Hematopoietic multipotent progenitor cell treated with erythropoietin and hydrocortisone succinate and interleukin-3 and kit ligand, for 8 days (in vitro differentiated cells): ENCODE measurements around the gene GLTPD2.

ENCODE experiments used
- DNase-seq: peaks from one replicate; pipeline ENCODE4 v3.0.0-alpha.2; 2015

GLTPD2 gene

DNA sequence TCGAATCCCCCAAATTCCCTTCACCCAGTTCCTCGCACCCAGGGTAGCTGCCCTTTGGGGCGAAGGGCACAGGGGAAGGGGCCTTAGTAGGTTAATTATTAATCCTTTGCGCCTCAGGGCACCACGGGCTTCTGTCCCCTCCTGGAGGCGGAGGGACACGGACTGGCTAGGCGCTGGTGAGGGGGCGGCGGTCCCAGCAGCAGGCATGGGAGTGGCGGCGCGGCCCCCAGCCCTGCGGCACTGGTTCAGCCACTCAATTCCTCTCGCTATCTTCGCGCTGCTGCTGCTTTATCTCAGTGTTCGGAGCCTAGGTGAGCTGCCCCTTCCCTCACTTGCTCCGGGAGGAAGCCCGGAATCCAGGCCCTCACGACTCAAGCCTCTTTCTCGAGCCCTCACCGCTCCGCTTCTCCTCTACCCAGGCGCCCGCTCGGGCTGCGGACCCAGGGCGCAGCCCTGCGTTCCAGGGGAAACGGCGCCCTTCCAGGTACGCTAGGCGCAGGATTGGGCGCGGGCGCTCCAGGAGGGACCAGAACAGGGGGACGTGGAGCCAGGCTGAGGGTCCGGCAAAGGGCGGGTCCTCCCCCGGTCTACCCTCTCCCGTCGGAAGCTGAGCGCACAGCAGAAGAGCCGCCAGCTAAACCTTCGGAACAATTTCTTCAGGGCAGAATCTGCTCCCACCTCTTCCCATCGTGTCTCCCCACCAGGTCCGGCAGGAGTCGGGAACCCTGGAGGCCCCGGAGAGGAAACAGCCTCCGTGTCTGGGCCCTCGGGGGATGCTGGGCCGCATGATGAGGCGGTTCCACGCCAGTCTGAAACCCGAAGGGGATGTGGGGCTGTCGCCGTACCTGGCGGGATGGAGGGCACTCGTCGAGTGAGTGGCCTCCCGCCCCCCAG lies at the start of gene GLTPD2:
Gene GLTPD2, plus strand, starts transcription at position 158 of the 894 bp plus-strand sequence. Its CDS starts 48 bp downstream, at position 206.
- DNase-seq, result no peak

GRCh38 chr17:4739122-4740024 lies 49.4 kb upstream of the GLTPD2 start, which contains the start of the genes CXCL16 and ZMYND15:
TSS of gene CXCL16 (minus strand) at chr17:4739928. CDS start at chr17:4739339, 589 bp downstream.
TSS of gene ZMYND15 (plus strand) at chr17:4739833. CDS start at chr17:4740549, 716 bp downstream.
- DNase-seq, result no peak

GRCh38 chr17:4740025-4740351 lies 48.8 kb upstream of the GLTPD2 start:
- DNase-seq, result no peak

DNA sequence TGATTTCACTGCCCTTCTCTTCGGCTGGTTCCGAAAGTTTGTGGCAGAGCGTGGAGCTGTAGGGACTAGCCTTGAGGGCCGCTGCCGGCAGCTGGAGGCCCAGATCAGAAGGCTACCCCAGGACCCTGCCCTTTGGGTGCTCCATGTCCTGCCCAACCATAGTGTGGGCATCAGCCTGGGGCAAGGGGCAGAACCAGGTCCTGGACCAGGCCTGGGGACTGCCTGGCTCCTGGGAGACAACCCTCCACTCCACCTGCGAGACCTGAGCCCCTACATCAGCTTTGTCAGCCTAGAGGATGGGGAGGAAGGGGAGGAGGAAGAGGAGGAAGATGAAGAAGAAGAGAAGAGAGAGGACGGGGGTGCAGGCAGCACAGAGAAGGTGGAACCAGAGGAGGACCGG lies 48.2 kb upstream of the GLTPD2 start:
- DNase-seq, result no peak

- no peak for DNase-seq
These were observed 47.2 kb upstream of the GLTPD2 start for GRCh38 chr17:4741544-4741943.

GRCh38 chr17:4742133-4742532 lies 46.6 kb upstream of the GLTPD2 start:
- no peak for DNase-seq

DNA sequence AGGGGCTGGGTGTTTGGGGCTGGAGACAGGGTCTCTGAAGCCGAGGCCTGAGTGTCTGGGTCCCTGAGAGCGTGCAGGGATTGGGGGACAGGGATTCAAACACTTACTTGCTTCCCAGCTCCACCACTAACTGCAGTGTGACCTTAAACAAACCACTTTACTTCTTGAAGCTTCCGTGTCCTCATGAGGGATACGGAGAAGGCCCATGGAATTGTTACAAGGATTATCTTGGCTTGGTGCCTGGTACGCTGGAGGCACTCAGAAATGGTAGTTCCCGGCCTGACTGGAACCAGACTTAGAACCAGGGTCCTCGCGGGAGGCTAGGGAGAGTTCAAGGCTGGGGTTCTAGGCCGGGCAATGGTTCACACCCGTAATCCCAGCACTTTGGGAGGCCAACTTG lies 46.1 kb upstream of the GLTPD2 start:
- no peak for DNase-seq

GRCh38 chr17:4743216-4743615 lies 45.5 kb upstream of the GLTPD2 start:
- no peak for DNase-seq

DNA sequence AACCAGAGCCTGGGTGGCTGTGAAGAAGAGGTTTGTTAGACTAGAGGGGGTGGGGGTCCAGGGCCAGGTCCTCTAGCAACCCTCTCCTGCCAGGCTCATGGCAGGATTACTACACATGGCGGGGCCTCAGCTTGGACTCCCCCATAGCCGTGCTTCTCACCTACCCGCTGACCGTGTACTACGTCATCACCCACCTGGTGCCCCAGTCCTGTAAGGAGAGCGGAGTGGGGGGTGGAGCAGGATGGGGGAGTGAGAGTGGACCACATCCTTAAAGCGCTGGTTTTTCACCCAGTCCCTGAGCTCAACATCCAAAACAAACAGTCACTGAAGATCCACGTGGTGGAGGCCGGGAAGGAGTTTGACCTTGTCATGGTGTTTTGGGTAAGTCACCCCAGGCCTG lies 44.9 kb upstream of the GLTPD2 start:
- no peak for DNase-seq

GRCh38 chr17:4744999-4745969 lies 43.5 kb upstream of the GLTPD2 start:
- DNase-seq, result no peak

GRCh38 chr17:4747847-4748246 lies 40.9 kb upstream of the GLTPD2 start:
- no peak for DNase-seq

DNA sequence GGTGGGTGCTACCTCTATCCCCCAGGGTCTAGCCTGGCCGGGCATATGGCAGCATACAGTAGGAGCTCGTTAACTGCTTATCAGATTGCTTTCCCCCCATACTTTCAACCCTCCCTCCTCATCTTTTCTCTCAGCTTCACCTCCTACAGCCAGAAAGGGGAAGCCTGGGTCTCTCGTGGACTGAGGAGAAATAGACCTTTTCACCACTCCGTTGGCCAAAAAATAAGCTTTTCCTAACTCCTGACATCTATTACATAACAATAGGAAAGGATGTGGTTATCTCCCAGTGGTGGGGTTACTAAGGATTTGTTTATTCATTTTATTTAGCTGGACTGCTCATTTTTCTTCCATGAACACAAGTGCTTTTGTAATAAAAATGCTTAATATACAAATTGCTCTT lies 40.1 kb upstream of the GLTPD2 start:
- no peak for DNase-seq

DNA sequence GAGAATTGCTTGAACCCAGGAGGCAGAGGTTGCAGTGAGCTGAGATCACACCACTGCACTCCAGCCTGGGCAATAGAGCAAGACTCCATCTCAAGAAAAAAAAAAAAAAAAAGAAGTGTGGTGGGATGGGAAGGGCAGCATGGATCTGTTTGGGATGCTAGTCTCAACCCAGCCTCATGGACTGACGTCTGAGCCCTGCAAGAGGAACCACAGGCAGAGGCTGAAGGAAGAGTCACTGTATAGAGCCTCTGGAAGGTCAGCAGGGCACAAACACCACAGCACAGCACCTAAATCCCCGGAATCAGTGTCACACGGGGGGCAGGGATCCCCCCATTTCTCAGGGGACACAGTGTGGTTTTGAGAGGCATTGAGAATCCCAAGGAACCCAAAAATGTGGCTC lies 38.2 kb upstream of the GLTPD2 start:
- no peak for DNase-seq

DNA sequence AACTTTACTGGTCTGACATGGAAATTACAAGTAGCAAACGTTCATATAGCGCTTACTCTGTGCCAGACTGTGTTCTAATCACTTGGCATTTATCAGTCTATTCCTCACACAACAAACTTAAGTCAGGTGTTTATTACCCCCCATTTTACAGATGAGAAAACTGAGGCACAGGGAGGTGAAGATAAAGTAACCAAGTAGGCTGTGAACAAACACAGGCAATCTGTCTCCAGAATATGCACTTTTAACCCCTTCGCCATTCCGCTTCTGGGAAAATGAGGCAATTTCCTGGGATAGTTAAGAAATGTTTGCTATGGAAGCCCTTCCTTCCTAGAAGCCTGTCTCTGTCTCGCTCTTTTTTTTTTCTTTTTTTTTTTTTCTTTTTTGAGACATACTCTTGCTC lies 36.8 kb upstream of the GLTPD2 start:
- no peak for DNase-seq

GRCh38 chr17:4753392-4753791 lies 35.4 kb upstream of the GLTPD2 start:
- DNase-seq, result no peak

DNA sequence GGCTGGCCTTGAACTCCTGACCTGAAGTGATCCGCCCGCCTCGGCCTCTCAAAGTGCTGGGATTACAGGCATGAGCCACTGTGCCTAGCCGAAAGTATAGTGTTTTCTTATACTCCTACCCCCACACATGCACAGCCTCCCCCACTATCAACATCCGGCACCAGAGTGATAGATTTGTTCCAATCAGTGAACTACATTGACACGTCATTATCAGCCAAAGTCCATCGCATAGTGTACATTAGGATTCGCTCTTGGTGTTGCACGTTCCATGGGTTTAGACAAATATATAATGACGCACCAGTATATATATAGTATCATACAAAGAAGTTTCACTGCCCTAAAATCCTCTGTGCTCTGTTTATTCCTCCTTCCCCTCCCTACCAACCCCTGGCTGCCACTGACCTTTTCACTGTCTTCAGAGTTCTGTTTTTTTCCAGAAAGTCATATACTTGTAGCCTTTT lies 29.0 kb upstream of the GLTPD2 start:
- DNase-seq, result no peak

DNA sequence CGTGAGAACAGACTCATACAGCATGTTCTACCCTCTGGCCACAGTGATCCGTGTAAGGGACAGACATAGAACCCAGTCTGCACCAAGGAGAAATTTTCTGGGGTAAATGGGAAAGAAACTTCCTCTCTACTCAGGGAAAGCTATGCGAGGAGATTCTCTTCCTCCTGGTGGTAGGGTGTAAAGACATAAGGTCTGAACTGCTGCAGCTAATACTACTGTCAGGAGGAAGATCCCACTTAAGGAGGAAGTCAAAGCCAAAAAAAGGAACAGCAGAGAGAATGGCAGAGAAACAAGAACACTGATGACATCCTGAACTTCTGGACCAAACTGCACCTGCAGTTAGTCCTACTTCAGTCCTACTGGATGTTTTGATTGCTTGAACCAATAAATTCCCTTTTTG lies 24.2 kb upstream of the GLTPD2 start:
- no peak for DNase-seq

DNA sequence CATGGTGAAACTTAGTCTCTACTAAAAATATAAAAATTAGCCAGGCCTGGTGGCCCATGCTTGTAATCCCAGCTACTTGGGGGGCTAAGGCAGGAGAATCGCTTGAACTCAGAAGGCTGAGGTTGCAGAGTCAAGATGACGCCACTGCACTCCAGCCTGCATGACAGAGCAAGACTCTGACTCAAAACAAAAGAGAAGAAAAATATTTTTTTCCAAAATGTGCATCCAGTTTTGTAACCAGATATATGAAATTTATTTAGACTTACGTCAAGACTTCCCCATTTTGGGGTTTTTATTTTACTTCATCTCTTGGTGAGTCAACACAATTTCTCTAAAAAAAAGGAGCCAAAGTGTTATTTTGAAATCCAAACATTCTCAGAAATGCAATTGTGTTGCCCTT lies 22.6 kb upstream of the GLTPD2 start:
- DNase-seq, result no peak

DNA sequence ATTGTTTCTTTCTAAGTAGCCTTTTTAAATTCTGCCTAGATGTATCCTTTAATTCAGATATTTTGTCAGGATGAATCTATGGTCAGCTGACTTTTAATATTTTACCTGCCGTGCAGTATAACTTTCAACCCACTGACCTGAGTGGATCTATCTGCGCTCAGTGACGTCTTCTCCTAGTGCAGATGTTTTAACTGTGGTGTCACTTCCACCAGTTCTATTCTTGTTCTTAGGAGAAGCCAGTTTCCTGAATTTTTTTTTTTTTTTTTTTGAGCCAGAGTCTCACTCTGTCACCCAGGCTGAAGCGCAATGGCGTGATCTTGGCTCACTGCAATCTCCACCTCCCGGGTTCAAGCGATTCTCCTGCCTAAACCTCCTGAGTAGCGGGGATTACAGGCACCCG lies 22.0 kb upstream of the GLTPD2 start:
- no peak for DNase-seq

GRCh38 chr17:4768298-4768697 lies 20.5 kb upstream of the GLTPD2 start:
- DNase-seq, result no peak

DNA sequence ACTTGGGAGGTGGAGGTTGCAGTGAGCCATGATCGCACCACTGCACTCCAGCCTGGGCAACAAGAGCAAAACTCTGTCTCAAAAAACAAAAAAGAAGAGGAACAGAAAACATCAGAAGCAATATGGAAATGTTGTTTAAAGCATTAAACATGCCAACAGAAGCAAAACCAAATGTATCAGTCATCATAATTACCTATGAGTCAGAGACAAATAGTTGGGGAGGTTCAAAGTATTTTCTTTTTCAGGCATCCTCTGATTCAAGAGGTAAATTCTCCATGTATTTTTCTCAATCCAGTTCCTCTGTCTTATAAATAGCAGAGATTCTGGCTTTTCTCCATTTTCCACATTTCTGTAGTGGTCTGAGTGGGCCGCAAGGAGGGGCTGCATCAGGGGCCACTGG lies 19.1 kb upstream of the GLTPD2 start:
- DNase-seq, result no peak

DNA sequence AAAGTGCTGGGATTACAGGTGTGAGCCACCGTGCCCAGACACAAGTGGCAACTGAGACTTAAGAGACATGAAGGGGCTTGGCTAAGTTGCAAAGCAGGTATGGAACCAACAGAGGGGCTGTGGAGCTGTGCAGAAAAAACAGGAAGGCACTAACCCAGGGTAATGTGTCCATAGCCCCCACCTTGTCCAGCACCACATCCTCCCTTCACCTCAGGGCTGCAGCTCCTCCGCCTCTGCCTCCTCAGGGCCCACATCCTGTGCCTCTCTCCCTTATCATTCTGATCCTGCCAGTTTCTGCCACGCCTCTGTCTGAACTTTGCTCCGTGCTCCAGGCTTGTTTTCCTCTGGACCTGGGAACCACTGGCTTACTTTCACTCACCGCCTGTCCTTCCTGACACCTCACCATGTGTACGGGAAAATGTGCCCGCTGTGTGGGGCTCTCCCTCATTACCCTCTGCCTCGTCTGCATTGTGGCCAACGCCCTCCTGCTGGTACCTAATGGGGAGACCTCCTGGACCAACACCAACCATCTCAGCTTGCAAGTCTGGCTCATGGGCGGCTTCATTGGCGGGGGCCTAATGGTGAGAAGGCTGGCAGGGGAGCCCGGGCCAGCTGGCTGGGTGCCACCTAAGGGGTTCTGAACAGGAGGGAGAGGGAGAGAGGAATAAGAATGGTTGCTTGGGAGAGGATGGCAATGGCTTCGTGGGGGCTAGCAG lies 17.1 kb upstream of the GLTPD2 start, which contains the start of gene TM4SF5:
Gene TM4SF5, plus strand, starts transcription at position 368 of the 716 bp plus-strand sequence. Its CDS starts 37 bp downstream, at position 405.
- DNase-seq, result no peak
